ENCODE data around the gene SEC22C. TPM values are rescaled to one million over a fixed set of nuclear protein-coding genes. Genes with fewer than 3 reads are reported as not detected.
"Not testable (repeated sequence)": the region's sequence is repeated elsewhere in the genome, so short reads cannot be mapped to it uniquely, and the experiment has no call there.

The SEC22C gene
- total RNA-seq, 1 donor: 78.6 TPM

- no peak for DNase-seq (ENCODE audit: low read depth)
- no peak overlapping the region for H3K4me3 ChIP-seq (ENCODE audit: low read depth, low read length)
- no peak for TF ChIP-seq CTCF (IDR thresholded peaks at IDR 0.05; ENCODE audit: insufficient read depth, low read depth, low read length)
Observed at GRCh38 chr3:42562047-42562907, 19.5 kb downstream of the SEC22C start.

GRCh38 chr3:42557854-42558253 lies 23.9 kb downstream of the SEC22C start:
- no peak for DNase-seq (ENCODE audit: low read depth)
- no peak for TF ChIP-seq CTCF (IDR thresholded peaks at IDR 0.05; ENCODE audit: insufficient read depth, low read depth, low read length)
- H3K4me3 ChIP-seq (ENCODE audit: low read depth, low read length): no peak overlapping the region

- not testable (repeated sequence) for DNase-seq (ENCODE audit: low read depth); H3K4me3 ChIP-seq (ENCODE audit: low read depth, low read length)
Observed at GRCh38 chr3:42556817-42557216, 24.9 kb downstream of the SEC22C start.

- no peak for DNase-seq (ENCODE audit: low read depth)
- TF ChIP-seq CTCF (IDR thresholded peaks at IDR 0.05; ENCODE audit: insufficient read depth, low read depth, low read length): no peak
- H3K4me3 ChIP-seq (ENCODE audit: low read depth, low read length): no peak overlapping the region
Observed at GRCh38 chr3:42556089-42556632, 25.6 kb downstream of the SEC22C start.

GRCh38 chr3:42552830-42553229 lies 28.9 kb downstream of the SEC22C start:
- H3K4me3 ChIP-seq (ENCODE audit: low read depth, low read length): no peak overlapping the region
- no peak for DNase-seq (ENCODE audit: low read depth)
- no peak for TF ChIP-seq CTCF (IDR thresholded peaks at IDR 0.05; ENCODE audit: insufficient read depth, low read depth, low read length)

GRCh38 chr3:42550250-42550649 lies 31.5 kb downstream of the SEC22C start:
- no peak overlapping the region for H3K4me3 ChIP-seq (ENCODE audit: low read depth, low read length)
- no peak for TF ChIP-seq CTCF (IDR thresholded peaks at IDR 0.05; ENCODE audit: insufficient read depth, low read depth, low read length)

GRCh38 chr3:42549131-42549530 lies 32.6 kb downstream of the SEC22C start:
- no peak for DNase-seq (ENCODE audit: low read depth)
- no peak for TF ChIP-seq CTCF (IDR thresholded peaks at IDR 0.05; ENCODE audit: insufficient read depth, low read depth, low read length)
- no peak overlapping the region for H3K4me3 ChIP-seq (ENCODE audit: low read depth, low read length)

More at GRCh38 chr3:42550250-42550649, 31.5 kb downstream of the SEC22C start:
- DNase-seq (ENCODE audit: low read depth): no peak
